HG03558 (cell line): Measurements from ENCODE around the gene WRAP53.

Experiments
- ATAC-seq: cut with Tn5 transposase; IDR thresholded peaks from one replicate; pipeline ENCODE4 v1.9.1; 2021; ENCODE audit warnings: moderate number of reproducible peaks; ENCODE audit not compliant: unreplicated experiment; ENCODE audit errors: extremely low read depth

WRAP53 gene

DNA sequence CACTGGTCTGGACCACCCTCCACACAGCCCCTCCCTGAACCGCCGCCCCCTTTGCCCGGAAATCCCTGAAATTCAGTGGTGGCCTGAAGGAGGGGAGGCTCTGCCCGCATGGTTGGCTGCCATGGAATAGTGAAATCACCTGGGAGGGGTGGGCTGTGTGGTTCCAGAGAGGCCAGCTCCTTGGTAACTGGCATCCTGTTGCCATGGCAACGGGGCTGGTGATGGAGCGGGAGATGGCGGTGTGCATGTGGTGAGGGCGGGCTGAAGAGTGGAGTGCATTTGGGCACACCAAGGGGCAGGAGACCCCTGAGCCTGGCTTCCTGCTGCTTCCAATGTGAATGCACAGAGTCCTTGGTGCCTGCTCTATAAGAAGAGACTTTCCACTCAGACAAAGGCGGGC lies 19.2 kb downstream of the WRAP53 start:
- ATAC-seq, result no peak

DNA sequence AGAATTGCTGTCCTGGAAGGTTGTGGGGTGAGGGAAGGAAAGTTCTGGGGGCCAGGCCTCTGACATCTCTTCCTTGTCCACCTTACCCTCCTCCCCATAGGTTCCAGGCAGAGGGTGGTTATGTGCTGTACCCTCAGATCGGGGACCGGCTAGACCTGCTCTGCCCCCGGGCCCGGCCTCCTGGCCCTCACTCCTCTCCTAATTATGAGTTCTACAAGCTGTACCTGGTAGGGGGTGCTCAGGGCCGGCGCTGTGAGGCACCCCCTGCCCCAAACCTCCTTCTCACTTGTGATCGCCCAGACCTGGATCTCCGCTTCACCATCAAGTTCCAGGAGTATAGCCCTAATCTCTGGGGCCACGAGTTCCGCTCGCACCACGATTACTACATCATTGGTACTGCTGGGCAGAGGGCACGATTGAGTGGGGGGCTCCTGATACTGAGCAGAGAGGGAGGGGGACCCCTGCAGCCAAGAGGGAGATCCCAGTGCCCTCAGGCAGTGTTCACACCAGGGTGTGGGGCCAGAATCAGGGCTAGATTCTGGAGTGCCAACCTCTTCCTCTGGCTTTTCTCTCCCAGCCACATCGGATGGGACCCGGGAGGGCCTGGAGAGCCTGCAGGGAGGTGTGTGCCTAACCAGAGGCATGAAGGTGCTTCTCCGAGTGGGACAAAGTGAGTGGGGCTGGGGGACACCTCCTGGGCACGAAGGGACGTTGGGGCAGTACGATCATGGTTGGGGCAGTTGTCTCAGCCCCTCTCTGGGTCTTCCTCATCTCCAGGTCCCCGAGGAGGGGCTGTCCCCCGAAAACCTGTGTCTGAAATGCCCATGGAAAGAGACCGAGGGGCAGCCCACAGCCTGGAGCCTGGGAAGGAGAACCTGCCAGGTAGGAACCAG lies 19.8 kb downstream of the WRAP53 start:
- no peak for ATAC-seq

- ATAC-seq, result no peak
These were observed 20.8 kb downstream of the WRAP53 start for GRCh38 chr17:7709031-7709430.

- no peak for ATAC-seq
These were observed 22.0 kb downstream of the WRAP53 start for GRCh38 chr17:7710301-7710700.

DNA sequence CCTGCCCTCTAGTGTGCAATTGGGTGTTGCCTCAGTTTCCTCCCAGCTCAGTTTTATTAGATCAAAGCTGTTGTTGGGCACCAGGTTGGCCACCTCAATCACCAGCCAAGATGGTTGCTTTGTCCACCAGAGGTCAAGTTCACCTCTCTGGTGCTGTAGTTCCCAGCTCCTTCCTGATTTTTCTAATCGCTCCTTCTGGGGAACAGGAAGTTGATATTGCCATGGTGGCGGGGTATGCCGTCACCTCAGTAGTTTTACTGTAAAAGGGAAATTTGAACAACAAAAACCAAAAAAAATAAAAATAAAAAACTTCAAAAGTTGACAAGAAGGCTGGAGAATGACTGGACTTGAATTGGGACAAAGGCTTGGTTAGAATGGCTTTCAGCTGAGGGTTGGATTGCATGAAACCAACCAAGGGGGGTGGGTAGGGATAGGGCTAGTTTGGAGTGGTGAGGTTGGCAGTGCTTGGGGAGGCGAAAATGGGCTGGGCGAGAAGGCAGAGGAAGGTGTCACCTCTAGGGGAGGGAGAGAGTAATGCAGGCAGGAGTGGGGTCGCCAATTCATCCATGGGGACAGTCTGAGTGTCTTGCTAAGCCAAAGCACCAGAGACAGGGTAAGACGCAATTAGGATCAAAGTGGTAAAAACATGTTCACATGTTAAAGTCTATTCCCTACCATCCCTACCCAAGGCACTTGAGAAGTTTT lies 22.9 kb downstream of the WRAP53 start:
- no peak for ATAC-seq

DNA sequence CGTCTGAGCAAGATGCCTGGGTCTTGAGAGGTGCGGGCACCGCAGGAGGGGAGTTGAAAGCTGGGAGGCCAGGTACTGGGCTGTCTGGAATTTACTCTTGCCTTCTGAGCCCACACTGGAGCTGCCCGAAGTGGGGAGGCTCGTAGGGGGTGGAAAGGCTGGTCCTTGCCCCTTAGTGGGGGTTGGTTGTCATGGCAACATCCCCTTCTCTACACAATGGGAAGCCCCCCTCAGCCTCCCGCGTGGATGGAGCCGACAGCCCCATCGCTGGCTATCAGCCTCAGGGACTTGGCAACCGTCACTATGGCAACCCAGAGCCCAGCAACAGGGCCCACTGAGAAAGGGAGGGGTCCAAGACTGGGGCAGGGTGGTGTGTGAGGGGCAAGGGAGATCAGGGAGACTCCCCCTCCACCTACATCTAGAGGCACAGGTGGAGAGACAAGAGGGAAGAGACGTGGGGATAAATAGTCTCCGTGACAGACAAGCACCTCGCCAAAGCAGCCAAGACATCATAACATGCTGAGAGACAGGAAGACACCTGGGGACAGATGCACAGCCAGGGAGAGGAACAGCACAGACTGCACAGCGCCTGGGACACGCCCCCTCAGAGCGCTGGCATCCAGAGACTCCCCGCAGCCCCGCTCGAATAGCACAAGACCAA lies 24.0 kb downstream of the WRAP53 start:
- no peak for ATAC-seq

GRCh38 chr17:7713782-7714181 lies 25.5 kb downstream of the WRAP53 start:
- no peak for ATAC-seq

- no peak for ATAC-seq
These were observed 26.7 kb downstream of the WRAP53 start for GRCh38 chr17:7714721-7715594.

GRCh38 chr17:7715936-7716886 lies 27.9 kb downstream of the WRAP53 start:
- no peak for ATAC-seq

- ATAC-seq, result no peak
These were observed 28.9 kb downstream of the WRAP53 start, which contains the start of gene DNAH2 for GRCh38 chr17:7716901-7717755. TSS of gene DNAH2 (plus strand) at chr17:7717744. CDS start at chr17:7719735, 1,991 bp downstream.

GRCh38 chr17:7717756-7718350 lies 29.6 kb downstream of the WRAP53 start:
- no peak for ATAC-seq

- ATAC-seq, result no peak
These were observed 31.4 kb downstream of the WRAP53 start for GRCh38 chr17:7719661-7720060.

GRCh38 chr17:7720125-7720524 lies 31.8 kb downstream of the WRAP53 start:
- ATAC-seq, result no peak

GRCh38 chr17:7721612-7722011 lies 33.3 kb downstream of the WRAP53 start:
- ATAC-seq, result no peak

GRCh38 chr17:7727886-7728285 lies 39.6 kb downstream of the WRAP53 start:
- no peak for ATAC-seq

- no peak for ATAC-seq
These were observed 41.5 kb downstream of the WRAP53 start for GRCh38 chr17:7729816-7730215.

DNA sequence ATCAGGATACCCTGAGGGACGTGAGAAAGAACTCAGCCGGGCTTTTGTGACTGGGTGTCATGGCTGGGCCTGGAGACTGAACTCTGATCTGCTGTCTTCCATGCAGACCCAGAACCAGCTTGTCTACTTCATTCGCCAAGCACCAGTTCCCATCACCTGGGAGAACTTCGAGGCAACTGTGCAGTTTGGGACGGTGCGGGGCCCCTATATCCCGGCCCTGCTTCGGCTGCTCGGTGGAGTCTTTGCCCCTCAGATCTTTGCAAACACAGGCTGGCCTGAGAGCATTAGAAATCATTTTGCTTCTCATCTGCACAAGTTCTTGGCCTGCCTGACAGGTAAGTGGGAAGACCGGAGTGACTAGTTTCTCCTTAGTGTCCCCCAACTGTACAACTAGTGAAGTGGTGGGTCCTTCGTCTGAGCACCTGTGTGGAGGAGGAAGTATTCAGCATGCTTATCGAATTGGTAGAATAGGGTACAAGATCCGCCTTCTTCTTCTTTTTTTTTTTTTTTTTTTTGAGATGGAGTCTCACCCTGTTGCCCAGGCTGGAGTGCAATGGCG lies 44.8 kb downstream of the WRAP53 start:
- no peak for ATAC-seq
